CD4-positive, alpha-beta T cell treated with Interleukin-15 for 4 hours (primary cell): ENCODE measurements around the gene SLFN12L.
"Not testable (repeated sequence)": the region's sequence is repeated elsewhere in the genome, so short reads cannot be mapped to it uniquely, and the experiment has no call there.

Experiments
- DNase-seq: peaks from one replicate; pipeline ENCODE4 v3.0.0-alpha.2; 2020; ENCODE audit warnings: low spot score

Gene SLFN12L

DNA sequence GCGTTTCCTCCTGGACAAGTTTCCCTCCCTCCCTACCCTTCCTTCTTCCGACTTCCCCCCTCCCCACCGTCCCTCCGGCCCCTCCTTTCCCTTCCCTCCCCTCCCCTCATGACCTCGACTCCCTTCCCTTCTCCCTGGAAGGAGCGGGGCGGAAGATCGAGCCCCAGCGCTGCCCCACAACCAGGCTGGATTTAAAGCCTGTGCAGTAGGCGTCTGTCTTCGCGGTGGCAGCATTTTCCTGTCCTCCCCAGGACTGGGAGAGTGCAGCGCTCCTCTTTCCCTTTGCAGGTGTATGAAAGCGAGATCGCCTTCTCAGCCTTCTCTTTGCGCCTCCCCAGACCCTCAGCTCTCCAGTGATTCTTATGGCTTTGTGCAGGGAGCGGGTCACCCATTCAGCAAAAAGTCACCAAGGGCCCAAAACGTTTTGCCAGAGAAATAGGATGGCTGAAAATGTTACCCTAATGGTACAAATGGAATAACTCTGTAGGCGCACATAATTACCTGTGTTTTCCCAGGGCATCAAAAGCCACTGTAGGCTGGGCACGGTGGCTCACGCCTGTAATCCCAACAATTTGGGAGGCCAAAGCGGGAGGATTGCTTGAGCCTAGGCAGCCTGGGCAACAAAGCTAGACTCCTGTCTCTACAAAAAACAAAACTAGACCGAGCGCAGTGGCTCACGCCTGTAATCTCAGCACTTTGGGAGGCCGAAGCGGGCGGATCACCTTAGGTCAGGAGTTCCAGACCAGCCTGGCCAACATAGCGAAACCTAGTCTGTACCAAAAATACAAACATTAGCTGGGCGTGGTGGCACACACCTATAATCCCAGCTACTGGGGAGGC is 40.8 kb downstream of the SLFN12L start:
- no peak for DNase-seq

DNA sequence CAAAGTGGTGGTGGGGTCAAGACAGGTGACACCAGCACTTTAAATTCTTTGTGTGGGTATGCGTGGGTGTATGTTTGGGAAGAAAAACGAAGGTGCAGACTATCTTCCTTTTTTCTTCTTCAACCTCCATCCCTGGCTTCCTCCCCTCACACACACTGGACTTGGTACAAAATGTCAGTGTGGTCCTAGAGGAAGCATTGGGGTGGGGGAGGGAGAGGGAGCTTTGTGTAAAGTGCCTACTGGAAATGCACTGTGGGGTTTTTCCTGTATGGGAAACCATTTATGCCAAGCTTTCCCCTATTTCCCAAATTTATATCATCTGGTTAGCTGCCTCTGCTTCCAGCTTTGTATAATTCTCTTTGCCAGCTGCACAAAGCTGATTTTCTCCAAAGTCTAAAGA is 44.4 kb downstream of the SLFN12L start:
- no peak for DNase-seq

GRCh38 chr17:35491417-35491816 is 46.1 kb downstream of the SLFN12L start:
- DNase-seq = no peak

- DNase-seq = no peak
These were observed 47.5 kb downstream of the SLFN12L start for GRCh38 chr17:35489944-35490343.

DNA sequence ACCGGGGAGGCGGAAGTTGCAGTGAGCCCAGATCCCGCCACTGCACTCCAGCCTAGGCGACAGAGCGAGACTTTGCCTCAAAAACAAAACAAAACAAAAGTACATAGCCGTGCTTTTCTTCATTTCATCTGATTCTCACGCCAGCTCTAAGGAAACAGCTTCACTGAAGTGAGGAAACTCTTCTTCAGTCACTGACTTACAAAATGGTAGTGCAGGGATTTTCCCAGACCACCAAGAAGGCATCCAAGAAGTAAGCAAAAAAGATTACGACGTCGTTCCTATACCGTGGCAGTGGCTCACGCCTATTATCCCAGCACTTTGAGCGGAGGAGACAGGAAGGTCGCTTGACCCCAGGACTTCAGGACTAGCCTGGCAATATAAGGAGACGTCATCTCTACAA is 48.5 kb downstream of the SLFN12L start:
- DNase-seq = no peak

DNA sequence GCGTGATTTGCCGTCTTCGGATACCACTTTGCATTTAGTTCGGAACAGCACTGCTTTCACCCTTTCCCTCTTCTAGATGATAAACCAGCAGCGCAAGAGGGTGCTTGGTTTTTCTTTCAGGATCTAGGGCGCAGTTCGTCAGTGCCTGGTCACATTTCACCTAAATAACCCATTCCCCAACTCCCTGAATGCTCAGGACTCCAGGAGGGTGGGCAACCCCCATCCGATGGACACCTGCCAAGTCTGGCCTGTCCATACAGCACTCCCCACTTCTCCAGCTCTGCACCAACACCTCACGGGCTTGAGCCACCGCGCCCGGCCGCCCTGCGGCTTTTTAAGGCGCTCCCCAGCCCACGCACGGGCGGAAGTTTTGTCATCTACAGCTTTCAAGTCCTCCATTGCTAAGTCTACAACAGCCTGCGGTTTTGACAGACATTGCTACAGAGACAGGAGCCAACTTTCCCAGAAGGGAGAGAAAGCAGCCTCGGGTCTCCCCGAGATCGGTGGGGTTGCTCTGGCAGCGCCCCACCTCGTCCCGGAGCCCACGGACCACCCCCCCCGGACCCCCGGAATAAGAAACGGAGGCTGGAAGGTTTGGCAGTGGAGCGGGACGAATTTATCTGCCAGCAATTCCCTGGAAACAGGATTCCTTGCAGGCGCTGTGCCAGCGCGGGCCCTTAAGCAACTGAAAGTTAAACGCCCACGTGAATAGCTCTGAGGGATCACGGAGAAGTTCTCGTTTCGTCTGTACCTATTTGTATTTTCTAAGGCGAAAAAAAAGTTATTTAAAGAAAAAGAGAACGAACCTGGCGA is 50.4 kb downstream of the SLFN12L start:
- peak; percentile 74 for DNase-seq

DNA sequence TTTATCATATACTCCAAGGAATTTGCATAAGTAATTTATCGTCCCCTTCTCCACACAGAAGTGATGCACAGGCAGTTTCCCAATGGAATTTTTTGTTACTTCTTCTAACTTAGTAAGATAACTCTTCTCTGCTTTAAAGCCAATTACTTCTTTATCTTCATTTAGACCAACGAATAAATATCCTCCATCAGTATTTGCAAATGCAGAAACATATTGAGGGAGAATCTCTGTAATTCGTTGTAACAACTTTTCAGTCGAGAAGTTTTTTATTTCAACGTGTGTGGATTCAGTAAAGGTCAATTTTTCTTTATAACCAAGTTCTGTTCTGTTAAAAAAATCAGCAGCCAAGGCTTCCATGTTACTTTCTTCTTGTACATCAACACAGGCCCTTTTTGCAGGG is 58.2 kb downstream of the SLFN12L start:
- DNase-seq = no peak

- no peak for DNase-seq
These were observed 60.2 kb downstream of the SLFN12L start for GRCh38 chr17:35477248-35477647.

DNA sequence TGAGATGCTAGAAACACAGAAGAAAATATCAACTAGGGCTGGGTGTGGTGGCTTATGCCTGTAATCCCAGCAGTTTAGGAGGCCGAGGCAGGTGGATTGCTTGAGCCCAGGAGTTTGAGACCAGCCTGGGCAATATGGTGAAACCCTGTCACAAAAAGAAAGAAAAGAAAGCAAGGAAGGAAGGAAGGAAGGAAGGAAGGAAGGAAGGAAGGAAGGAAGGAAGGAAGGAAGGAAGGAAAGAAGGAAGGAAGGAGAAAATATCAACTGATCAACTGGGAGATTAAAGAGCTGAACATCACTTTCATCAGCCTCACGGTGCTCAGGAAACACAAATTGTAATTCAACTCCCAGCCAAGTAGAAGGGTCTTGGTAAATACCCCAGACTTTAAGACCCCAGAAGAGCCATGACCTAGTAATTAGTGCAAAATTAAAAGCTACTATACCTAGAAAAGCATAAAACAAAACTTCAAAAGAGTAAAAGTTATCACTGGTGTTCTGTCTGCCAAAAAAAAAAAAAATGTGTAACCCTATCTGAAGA is 61.1 kb downstream of the SLFN12L start:
- no peak for DNase-seq

DNA sequence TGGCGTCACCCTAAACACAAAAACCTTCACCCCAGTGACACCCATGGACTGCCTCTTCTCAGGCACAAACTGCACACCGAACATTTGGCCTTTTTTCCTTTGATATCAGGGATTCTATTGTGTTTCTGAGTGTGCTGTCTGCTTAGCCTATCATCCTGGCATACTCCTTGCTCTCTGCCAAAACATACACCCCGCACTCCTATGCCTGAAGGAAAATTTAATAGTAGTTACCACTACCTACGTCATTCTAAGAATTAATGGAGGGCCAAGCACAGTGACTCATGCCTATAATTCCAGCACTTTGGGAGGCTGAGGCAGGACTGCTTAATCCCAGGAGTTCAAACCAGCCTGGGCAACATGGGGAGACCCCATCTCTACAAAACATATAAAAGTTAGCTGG is 69.0 kb downstream of the SLFN12L start:
- no peak for DNase-seq

GRCh38 chr17:35467824-35468223 is 69.7 kb downstream of the SLFN12L start:
- peak; percentile 52 for DNase-seq

DNA sequence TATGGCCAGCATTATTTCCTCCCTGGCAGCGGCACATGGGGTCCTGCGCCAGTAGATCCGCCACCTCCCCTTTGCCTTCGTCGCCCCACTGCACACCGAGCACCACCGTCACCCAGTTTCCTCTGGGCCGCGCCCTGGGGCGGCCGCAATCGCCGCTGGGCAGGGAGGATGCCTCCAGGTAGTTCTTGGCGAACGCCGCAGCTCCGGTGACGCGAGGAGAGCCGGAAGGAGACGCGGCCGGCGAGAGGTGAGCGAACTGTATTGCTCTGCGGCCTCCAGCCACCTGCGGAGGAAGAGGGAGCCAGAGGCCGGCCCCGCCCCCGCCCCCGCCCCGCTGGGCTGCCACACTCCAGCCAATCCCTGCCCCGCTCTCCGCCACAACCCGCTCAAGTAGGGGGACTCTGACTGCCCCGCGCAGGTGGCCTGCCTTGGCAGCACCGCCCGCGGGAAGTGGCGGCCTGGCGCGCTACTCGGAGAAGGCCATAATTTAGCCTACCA is 77.1 kb downstream of the SLFN12L start:
- peak; percentile 50 for DNase-seq

DNA sequence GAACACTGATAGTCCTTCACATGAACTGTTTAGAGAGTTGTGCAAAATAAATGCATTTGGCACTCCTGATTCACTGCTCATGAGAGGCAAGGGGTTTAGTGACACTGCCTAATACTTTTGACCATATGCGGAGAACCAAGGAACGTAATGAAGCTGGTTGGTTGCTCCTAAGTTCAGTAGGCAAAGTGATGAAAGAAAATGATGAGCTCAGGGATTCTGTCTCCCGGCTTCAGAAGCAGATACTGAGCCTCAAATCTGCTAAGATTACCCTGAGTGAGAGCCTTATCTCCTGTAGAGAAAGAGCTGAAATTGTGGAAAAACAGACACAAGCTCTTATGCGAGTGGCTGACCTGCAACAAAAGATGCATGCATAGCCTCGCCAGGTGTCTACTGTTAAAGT is 83.4 kb downstream of the SLFN12L start:
- DNase-seq = not testable (repeated sequence)

DNA sequence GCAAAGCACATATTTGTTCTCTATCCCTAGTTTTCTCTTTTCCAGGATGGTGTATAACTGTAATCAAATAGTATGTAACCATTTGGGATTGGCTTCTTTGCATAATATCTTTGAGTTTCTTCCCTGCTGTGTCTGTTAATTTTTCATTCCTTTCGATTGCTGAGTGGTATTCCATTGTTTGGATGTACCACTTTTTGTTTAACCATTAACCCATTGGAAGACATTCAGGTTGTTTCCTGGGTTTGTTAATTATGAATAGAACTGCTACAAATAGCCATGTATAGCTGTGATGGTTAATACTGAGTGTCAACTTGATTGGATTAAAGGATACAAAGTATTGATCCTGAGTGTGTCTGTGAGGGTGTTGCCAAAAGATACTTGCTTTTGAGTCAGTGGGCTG is 84.3 kb downstream of the SLFN12L start:
- no peak for DNase-seq

DNA sequence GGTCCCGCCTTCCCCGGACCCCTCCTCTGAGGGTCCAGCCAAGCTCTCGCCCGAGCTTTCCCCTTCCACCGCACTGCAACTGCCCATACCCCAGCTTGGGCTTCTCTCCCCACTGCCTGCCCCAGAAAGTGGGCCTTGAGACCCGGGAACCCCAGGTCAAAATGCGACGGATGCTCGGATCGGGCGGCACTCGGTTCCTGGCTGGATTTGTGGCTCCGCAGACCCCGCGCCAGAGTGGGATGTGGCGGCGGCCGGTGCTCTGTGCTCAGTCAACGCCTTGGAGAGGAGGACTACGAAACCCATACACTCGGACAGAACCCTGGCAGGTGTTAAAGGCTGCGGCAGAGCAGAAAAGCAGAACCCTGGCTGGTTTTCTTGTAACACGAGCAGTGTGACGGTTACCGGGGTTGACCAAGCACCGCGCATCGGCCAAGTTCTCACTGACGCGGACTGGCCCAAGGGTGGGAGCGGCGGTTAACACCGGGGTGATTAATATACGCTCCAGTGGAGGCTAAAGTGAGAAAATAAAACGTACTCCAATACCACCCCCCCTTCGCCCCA is 88.0 kb downstream of the SLFN12L start:
- DNase-seq = no peak

DNA sequence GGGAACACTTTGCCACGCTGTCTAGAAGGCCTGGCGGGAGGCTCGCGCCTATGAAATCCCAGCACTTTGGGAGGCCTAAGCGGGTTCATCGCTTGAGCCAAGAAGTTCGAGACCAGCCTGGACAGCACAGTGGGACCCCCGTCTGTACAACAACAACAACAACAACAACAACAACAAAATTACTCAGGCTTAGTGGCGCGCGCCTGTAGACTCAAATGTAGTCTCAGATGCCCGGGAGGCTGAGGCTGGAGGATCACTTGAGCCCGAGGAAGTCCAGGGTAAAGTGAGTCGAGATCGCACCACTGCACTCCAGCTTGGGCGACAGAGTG is 88.6 kb downstream of the SLFN12L start:
- DNase-seq = no peak

DNA sequence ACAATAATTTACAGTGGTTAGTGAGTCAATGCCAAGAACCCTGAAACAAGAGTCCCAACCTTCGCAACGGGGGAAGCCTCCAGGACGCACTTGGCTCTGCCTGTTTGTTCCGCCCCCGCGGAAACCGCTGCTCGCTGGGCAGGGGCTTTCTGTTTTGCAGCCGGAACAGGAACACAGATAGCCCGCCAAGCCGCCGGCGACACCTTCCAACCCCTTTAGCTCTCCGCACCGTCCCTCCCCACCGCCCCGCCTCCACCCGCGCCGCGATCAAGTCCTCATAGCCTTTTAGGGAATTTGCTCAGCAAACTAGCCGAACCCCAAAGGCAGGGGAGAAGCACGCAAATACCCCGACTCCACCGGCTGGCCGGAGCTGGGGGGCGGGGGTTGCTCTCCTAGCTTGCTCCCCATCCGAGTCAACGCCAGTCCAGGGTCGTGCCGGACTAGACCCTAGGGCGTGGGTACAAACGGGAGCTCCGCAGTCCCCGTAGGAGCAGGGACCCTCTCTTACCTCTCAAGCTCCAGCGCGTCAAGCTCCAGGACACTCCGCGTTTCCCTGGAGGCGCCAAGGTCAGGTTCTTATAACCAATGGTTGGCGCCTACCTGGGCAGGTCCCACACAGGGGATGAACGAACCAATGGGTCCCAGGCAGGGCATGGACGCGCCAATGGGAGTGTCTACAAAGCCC is 89.1 kb downstream of the SLFN12L start, which contains the start of gene SLFN13:
Gene SLFN13 (minus strand): TSS at position 553 of the 685 bp plus-strand sequence. CDS start 3,086 bp downstream, outside the sequence.
- peak; percentile 82 for DNase-seq

- no peak for DNase-seq
These were observed 90.0 kb downstream of the SLFN12L start for GRCh38 chr17:35447499-35447898.

- no peak for DNase-seq
These were observed 99.0 kb downstream of the SLFN12L start for GRCh38 chr17:35438433-35438832.

GRCh38 chr17:35433075-35433894 is 104.2 kb downstream of the SLFN12L start:
- DNase-seq = peak; percentile 83
